HCT116 (cell line): ENCODE measurements around the gene STPG1. TPM values are rescaled to one million over a fixed set of nuclear protein-coding genes. Genes with fewer than 3 reads are reported as not detected.

ENCODE experiments used
- ATAC-seq: fragments of 200-7000 bp; cut with Tn5 transposase; 2 replicates; pipeline ENCODE4 v1.9.1; 2020; ENCODE audit warnings: mild to moderate bottlenecking, moderate library complexity
- BruUV-seq: library from RNA; stranded (reverse); fragments of 400-500 nt; replicated peaks from 2 replicates; lab custom pipeline; 2021; lab: Mats Ljungman, UMichigan
- CTCF ChIA-PET: fragments of 300-600 bp; sonication (Branson Sonifier 250); formaldehyde crosslinking; loops from one replicate; lab custom pipeline; 2021; ENCODE audit warnings: antibody characterized with exemption; lab: Charles Lee
- POLR2A ChIA-PET: fragments of 300-600, 350-600 bp; sonication (Branson Sonifier 250); formaldehyde crosslinking; loops from one replicate; lab custom pipeline; 2021; ENCODE audit warnings: antibody characterized with exemption; lab: Charles Lee
- RAD21 ChIA-PET, 2 experiments: fragments of 300-600 bp; sonication (Branson Sonifier 250); formaldehyde crosslinking; loops; one replicate each; lab custom pipeline; 2023; ENCODE audit warnings: low total read pairs in 2 of 2; ENCODE audit not compliant: uncharacterized antibody in 2 of 2, unreplicated experiment in 2 of 2, low non-redundant PET in 1 of 2; lab: Charles Lee
- DNase-seq: peaks from one replicate; pipeline ENCODE4 v3.0.0-alpha.2; 2010; ENCODE audit warnings: low read depth, low spot score
- H2AFZ ChIP-seq: fragments of 200-600 bp; shearing (Covaris generic), sonication (generic); 2 replicates; pipeline ENCODE4 v1.6.1; 2017; ENCODE audit warnings: low read depth, mixed run types, mixed read lengths, antibody characterized with exemption, low read length; ENCODE audit not compliant: poor library complexity, severe bottlenecking
- H3K27ac ChIP-seq: 2 replicates; pipeline ENCODE4 v1.5.1; 2012; ENCODE audit warnings: low read depth, low read length
- H3K27me3 ChIP-seq: fragments of 200-600 bp; sonication (generic); 2 replicates; pipeline ENCODE4 v1.6.1; 2016; ENCODE audit warnings: mixed run types, low read length, mixed read lengths; ENCODE audit not compliant: insufficient read depth
- H3K36me3 ChIP-seq, 2 experiments: fragments of 200-500 bp in 1 of 2; fragments of 200-600 bp in 1 of 2; sonication (Bioruptor generic) in 1 of 2; sonication (generic) in 1 of 2; 2 replicates each; pipeline versions ENCODE4 v1.5.1 to v1.6.1; 2014 to 2016; ENCODE audit warnings: low read length in 2 of 2, inconsistent platforms in 1 of 2, mixed read lengths in 1 of 2, mixed run types in 1 of 2; ENCODE audit not compliant: insufficient read depth in 2 of 2, control insufficient read depth in 1 of 2
- H3K4me1 ChIP-seq, 2 experiments: fragments of 200-600 bp in 1 of 2; sonication (generic) in 1 of 2; 2 replicates each; pipeline versions ENCODE4 v1.5.1 to v1.6.1; 2012 to 2017; ENCODE audit warnings: low read length in 2 of 2, inconsistent platforms in 1 of 2, mild to moderate bottlenecking in 1 of 2, mixed read lengths in 1 of 2, mixed run types in 1 of 2, moderate library complexity in 1 of 2; ENCODE audit not compliant: insufficient read depth in 2 of 2, control insufficient read depth in 1 of 2
- H3K4me2 ChIP-seq: fragments of 200-600 bp; sonication (generic); 2 replicates; pipeline ENCODE4 v1.6.1; 2017; ENCODE audit warnings: mixed run types, low read length, mixed read lengths
- H3K4me3 ChIP-seq, 2 experiments: fragments of 200-600 bp in 1 of 2; sonication (generic) in 1 of 2; replicated peaks in 1 of 2; 2 replicates each; pipeline ENCODE4 v1.5.1; 2011 to 2016; ENCODE audit warnings: low read length in 2 of 2, control low read depth in 1 of 2, low read depth in 1 of 2, mild to moderate bottlenecking in 1 of 2, mixed read lengths in 1 of 2, mixed run types in 1 of 2
- H3K79me2 ChIP-seq: fragments of 200-600 bp; sonication (generic); 2 replicates; pipeline ENCODE4 v1.6.1; 2017; ENCODE audit warnings: mild to moderate bottlenecking, mixed run types, low read length, moderate library complexity, mixed read lengths; ENCODE audit not compliant: insufficient read depth
- H3K9ac ChIP-seq: fragments of 200-600 bp; sonication (generic); 2 replicates; pipeline ENCODE4 v1.6.1; 2016; ENCODE audit warnings: low read length, mixed read lengths
- H3K9me2 ChIP-seq: fragments of 200-600 bp; sonication (generic), shearing (Covaris generic); 2 replicates; pipeline ENCODE4 v1.6.1; 2017; ENCODE audit warnings: mixed run types, mild to moderate bottlenecking, moderate library complexity; ENCODE audit not compliant: insufficient read depth
- H3K9me3 ChIP-seq, 2 experiments: fragments of 200-500 bp in 1 of 2; fragments of 200-600 bp in 1 of 2; sonication (Bioruptor generic) in 1 of 2; sonication (generic) in 1 of 2; 2 replicates each; pipeline ENCODE4 v1.6.1; 2014 to 2017; ENCODE audit warnings: low read length in 2 of 2, mixed read lengths in 2 of 2, inconsistent platforms in 1 of 2, low read depth in 1 of 2, mild to moderate bottlenecking in 1 of 2, mixed run types in 1 of 2, moderate library complexity in 1 of 2; ENCODE audit not compliant: control insufficient read depth in 1 of 2, insufficient read depth in 1 of 2
- H4K20me1 ChIP-seq: fragments of 200-600 bp; sonication (generic), shearing (Covaris generic); 2 replicates; pipeline ENCODE4 v1.6.1; 2017; ENCODE audit warnings: mixed run types, mild to moderate bottlenecking, moderate library complexity; ENCODE audit not compliant: insufficient read depth
- CBX3 ChIP-seq: IDR thresholded peaks from 2 replicates; pipeline ENCODE4 v1.6.1; 2012; ENCODE audit warnings: low read depth
- CEBPB ChIP-seq: IDR thresholded peaks from 2 replicates; pipeline ENCODE4 v1.6.1; 2012; ENCODE audit warnings: low read depth
- EGR1 ChIP-seq: IDR thresholded peaks from 2 replicates; pipeline ENCODE4 v1.6.1; 2012; ENCODE audit warnings: low read depth
- EZH2 ChIP-seq: fragments of 200-600 bp; sonication (generic); IDR thresholded peaks from 2 replicates; pipeline ENCODE4 v1.6.1; 2017; ENCODE audit warnings: antibody characterized with exemption, mixed run types
- FOSL1 ChIP-seq: IDR thresholded peaks from 2 replicates; pipeline ENCODE4 v1.6.1; 2012; ENCODE audit warnings: low read depth
- JUND ChIP-seq: IDR thresholded peaks from 2 replicates; pipeline ENCODE4 v1.6.1; 2012
- POLR2A ChIP-seq: IDR thresholded peaks from 2 replicates; pipeline ENCODE4 v1.7.0; 2011; ENCODE audit warnings: borderline replicate concordance; ENCODE audit not compliant: insufficient read depth, insufficient read length; ENCODE audit errors: extremely low read depth
- RAD21 ChIP-seq: IDR thresholded peaks from 2 replicates; pipeline ENCODE4 v1.6.1; 2012; ENCODE audit warnings: low read depth, mild to moderate bottlenecking
- SIN3A ChIP-seq: IDR thresholded peaks from 2 replicates; pipeline ENCODE4 v1.6.1; 2012; ENCODE audit warnings: low read depth
- SP1 ChIP-seq: IDR thresholded peaks from 2 replicates; pipeline ENCODE4 v1.6.1; 2012; ENCODE audit warnings: low read depth
- SRF ChIP-seq: IDR thresholded peaks from 2 replicates; pipeline ENCODE4 v1.6.1; 2012; ENCODE audit warnings: low read depth
- ZNF274 ChIP-seq: fragments of 200-500 bp; sonication (Bioruptor generic); IDR thresholded peaks from 2 replicates; pipeline ENCODE4 v1.6.1; 2014; ENCODE audit warnings: mild to moderate bottlenecking, low read depth, low read length, inconsistent platforms
- intact Hi-C: fragments of 100-400 bp; cut with micrococcal nuclease; formaldehyde crosslinking; loops from 2 replicates; pipeline ENCODE4 v1.10.0; 2022
- total RNA-seq: library from RNA; stranded (reverse); gene quantifications from one replicate; pipeline ENCODE4 v1.2.1, GENCODE V29; 2021; ENCODE audit not compliant: unreplicated experiment
- TF ChIP-seq, protein P1 (sequence below), 3 experiments: fragments of 200-600 bp in 1 of 3; sonication (generic) in 1 of 3; IDR thresholded peaks in 2 of 3; conservative IDR thresholded peaks in 1 of 3; 2 replicates each; pipeline ENCODE4 v1.5.1; 2012 to 2017; ENCODE audit warnings: low read depth in 2 of 3, low read length in 2 of 3, antibody characterized with exemption in 1 of 3, borderline replicate concordance in 1 of 3, control low read depth in 1 of 3, mild to moderate bottlenecking in 1 of 3, mixed read lengths in 1 of 3, mixed run types in 1 of 3, moderate library complexity in 1 of 3; ENCODE audit not compliant: insufficient read depth in 1 of 3
- TF ChIP-seq, protein P2 (sequence below): IDR thresholded peaks from 2 replicates; pipeline ENCODE4 v1.6.1; 2012
- TF ChIP-seq, protein P3 (sequence below): IDR thresholded peaks from 2 replicates; pipeline ENCODE4 v1.6.1; 2012
- TF ChIP-seq, protein P4 (sequence below): IDR thresholded peaks from 2 replicates; pipeline ENCODE4 v1.6.1; 2012; ENCODE audit warnings: low read depth

STPG1 gene
- total RNA-seq, 1 experiment from 2014 or later, result 13.4 TPM

DNA sequence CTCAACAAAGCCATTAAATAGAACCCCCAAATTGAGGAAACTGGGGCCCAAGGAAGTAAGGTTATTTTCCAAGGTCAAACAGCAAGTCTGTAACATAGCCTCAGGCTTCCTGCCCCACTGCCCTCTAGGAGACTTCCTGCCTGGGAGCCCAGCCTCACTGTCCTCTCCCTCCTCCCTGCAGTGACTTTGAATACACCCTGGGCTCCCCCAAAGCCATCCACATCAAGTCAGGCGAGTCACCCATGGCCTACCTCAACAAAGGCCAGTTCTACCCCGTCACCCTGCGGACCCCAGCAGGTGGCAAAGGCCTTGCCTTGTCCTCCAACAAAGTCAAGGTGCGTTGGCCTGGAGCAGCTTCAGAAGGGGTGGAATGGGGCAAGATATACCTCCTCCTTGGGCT lies 76.1 kb downstream of the STPG1 start:
- no peaks in the 10 kb centered on the region for H4K20me1 ChIP-seq
- ATAC-seq, result no peak
- no TSS peak for BruUV-seq
- H2AFZ ChIP-seq, result no peak overlapping the region
- no peak overlapping the region for H3K27ac ChIP-seq
- H3K9me2 ChIP-seq, result no peaks in the 10 kb centered on the region
- ChIA-PET POLR2A (no interaction called here), RAD21 (no interaction called here), CTCF (no interaction called here)
- intact Hi-C loops, result no loop called here
- H3K4me1 ChIP-seq, result no peaks in the 10 kb centered on the region
- no peak overlapping the region for H3K9ac ChIP-seq
- no peaks in the 10 kb centered on the region for H3K36me3 ChIP-seq
- peaks cover 21% of the 10 kb centered on the region; the same call in 1 of the 2 replicates for H3K27me3 ChIP-seq
- no peak overlapping the region for H3K4me2 ChIP-seq
- no peaks in the 10 kb centered on the region for H3K79me2 ChIP-seq
- no peak for TF ChIP-seq SIN3A
- TF ChIP-seq EZH2, result no peak
- TF ChIP-seq JUND, result no peak
- TF ChIP-seq CEBPB, result no peak
- no peak for TF ChIP-seq FOSL1
- no peak for TF ChIP-seq ZNF274
- no peak for TF ChIP-seq EGR1
- TF ChIP-seq RAD21, result no peak
- TF ChIP-seq, protein P1, sequence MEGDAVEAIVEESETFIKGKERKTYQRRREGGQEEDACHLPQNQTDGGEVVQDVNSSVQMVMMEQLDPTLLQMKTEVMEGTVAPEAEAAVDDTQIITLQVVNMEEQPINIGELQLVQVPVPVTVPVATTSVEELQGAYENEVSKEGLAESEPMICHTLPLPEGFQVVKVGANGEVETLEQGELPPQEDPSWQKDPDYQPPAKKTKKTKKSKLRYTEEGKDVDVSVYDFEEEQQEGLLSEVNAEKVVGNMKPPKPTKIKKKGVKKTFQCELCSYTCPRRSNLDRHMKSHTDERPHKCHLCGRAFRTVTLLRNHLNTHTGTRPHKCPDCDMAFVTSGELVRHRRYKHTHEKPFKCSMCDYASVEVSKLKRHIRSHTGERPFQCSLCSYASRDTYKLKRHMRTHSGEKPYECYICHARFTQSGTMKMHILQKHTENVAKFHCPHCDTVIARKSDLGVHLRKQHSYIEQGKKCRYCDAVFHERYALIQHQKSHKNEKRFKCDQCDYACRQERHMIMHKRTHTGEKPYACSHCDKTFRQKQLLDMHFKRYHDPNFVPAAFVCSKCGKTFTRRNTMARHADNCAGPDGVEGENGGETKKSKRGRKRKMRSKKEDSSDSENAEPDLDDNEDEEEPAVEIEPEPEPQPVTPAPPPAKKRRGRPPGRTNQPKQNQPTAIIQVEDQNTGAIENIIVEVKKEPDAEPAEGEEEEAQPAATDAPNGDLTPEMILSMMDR (IDR thresholded peaks at IDR 0.05 in 2 of 3, conservative IDR thresholded peaks at IDR 0.05 in 1 of 3; ENCODE audit: borderline replicate concordance in 1 of 3, insufficient read depth in 1 of 3, low read depth in 2 of 3, low read length in 2 of 3), result no peak
- no peak for TF ChIP-seq SRF
- TF ChIP-seq, protein P2, sequence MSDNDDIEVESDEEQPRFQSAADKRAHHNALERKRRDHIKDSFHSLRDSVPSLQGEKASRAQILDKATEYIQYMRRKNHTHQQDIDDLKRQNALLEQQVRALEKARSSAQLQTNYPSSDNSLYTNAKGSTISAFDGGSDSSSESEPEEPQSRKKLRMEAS, result no peak
- no peak for TF ChIP-seq CBX3
- TF ChIP-seq, protein P3, sequence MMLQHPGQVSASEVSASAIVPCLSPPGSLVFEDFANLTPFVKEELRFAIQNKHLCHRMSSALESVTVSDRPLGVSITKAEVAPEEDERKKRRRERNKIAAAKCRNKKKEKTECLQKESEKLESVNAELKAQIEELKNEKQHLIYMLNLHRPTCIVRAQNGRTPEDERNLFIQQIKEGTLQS, result no peak
- TF ChIP-seq SP1, result no peak
- TF ChIP-seq, protein P4, sequence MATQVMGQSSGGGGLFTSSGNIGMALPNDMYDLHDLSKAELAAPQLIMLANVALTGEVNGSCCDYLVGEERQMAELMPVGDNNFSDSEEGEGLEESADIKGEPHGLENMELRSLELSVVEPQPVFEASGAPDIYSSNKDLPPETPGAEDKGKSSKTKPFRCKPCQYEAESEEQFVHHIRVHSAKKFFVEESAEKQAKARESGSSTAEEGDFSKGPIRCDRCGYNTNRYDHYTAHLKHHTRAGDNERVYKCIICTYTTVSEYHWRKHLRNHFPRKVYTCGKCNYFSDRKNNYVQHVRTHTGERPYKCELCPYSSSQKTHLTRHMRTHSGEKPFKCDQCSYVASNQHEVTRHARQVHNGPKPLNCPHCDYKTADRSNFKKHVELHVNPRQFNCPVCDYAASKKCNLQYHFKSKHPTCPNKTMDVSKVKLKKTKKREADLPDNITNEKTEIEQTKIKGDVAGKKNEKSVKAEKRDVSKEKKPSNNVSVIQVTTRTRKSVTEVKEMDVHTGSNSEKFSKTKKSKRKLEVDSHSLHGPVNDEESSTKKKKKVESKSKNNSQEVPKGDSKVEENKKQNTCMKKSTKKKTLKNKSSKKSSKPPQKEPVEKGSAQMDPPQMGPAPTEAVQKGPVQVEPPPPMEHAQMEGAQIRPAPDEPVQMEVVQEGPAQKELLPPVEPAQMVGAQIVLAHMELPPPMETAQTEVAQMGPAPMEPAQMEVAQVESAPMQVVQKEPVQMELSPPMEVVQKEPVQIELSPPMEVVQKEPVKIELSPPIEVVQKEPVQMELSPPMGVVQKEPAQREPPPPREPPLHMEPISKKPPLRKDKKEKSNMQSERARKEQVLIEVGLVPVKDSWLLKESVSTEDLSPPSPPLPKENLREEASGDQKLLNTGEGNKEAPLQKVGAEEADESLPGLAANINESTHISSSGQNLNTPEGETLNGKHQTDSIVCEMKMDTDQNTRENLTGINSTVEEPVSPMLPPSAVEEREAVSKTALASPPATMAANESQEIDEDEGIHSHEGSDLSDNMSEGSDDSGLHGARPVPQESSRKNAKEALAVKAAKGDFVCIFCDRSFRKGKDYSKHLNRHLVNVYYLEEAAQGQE, result no peak
- no peak for TF ChIP-seq POLR2A
- no peak overlapping the region for H3K4me3 ChIP-seq
- H3K9me3 ChIP-seq, result no peaks in the 10 kb centered on the region
- no peak for DNase-seq
